G401 (cell line): ENCODE measurements around the gene TMEM198. TPM values are rescaled to one million over a fixed set of nuclear protein-coding genes. Genes with fewer than 3 reads are reported as not detected.

Source experiments
- DNase-seq: peaks from one replicate; pipeline ENCODE4 v3.0.0-alpha.2; 2015; ENCODE audit warnings: low spot score
- in situ Hi-C: cut with HindIII; loops from 2 replicates; pipeline ENCODE4 v1.10.0; 2016; ENCODE audit warnings: low sequenced_read_pairs, mixed read lengths
- total RNA-seq: library from RNA; depleted of rRNA; stranded (reverse); fragments of >200 nt; shearing (Covaris generic); gene quantifications from 2 replicates; pipeline ENCODE4 v1.2.3, GENCODE V29; 2014

TMEM198 gene
- total RNA-seq, 1 experiment from 2014 or later = 9.0 TPM

DNA sequence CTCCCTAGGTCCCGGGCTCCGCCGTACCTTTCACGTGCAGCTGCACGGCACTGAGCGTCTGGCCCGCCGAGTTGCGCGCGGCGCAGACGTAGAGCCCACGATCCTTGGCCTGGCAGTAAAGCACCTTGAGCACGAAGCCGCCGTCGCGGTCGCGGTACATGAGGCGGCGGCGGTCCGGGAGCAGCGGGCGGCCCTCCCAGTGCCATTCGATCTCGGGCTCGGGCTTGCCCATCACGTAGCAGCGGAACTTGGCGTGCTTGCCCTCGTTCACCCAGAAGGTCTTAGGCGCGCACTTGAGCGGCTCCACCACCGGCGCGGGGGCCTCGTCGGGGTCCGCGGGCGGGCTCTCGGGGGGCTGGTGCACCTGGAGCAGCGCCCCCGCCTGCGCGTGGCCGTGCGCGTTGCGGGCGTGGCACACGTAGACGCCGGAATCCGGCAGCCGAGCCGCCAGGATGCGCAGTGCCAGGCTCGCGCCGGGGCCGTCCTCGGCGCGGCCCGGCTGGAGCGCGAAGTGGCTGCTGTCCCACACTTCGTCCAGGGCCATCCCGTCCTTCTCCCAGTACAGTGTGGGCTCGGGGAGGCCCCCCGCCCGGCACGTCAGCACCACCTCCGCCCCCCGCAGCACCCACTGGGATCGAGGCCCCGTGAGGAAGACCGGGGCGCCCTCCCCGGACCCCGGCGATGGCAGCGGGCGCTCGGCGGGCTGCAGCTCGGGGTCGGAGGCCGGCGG is 26.5 kb downstream of the TMEM198 start:
- peak; percentile 46 for DNase-seq
- in situ Hi-C loops = no loop called here

DNA sequence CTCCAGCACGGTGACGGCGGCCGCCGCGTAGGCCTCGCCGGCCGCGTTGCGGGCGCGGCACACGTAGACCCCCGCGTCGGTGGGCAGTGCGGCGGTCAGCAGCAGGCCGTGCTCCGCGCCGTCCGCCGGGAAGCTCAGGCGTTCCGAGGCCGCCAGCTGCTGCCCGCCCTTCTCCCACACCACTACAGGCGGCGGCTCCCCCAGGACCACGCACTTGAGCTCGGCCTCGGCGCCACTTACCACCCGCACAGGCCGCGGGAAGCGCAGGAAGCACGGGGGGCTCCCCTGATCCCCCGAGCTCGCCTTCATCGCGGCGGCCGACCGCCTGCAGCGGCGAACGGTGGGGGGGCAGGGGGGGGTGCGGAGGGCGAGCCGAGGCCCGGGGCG is 27.1 kb downstream of the TMEM198 start:
- DNase-seq = peak; percentile 17
- in situ Hi-C loops = no loop called here

DNA sequence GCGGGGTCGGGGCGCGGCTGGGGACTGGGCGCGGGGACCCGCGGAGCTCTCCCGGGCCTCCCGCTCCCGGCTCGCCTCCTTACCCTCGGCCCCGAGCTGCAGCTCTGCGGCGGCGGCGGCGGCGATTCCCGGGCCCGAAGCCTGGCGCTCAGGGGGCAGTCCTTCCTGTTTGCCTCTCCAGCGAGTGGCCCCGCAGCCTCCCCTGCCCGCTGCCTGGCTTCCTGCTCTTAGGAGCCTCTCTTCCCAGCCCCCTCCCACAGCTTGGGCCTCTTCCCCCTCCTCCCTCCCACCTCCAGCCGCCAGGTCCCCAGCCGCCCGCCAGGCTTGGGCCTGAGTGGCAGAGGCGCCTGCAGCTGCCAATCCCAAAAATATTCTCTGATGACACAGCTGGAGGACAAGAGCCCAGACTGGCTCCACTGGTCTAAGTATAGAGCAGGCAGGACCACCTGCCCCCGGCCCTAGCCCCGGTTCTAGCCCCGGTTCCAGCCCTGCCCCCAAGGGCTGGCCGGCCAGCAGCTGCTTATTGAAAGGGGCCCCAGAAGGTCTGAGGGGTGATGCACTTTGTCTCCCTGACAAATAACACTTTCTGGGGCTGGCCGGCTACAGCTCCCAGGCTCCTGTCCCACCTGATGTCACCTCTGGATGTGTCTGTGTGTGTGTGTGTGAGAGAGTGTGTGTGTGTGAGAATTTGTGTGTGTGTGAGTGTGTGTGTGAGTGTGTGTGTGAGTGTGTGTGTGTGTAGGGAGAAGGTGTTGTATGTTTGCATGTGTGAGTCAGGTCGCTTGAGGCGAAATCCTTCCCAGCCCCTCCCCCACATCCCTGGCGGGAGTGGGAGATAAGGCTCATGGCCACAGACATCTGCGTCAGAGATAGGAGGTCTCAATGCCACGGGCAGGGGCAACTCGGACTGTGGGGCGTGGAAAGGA is 27.7 kb downstream of the TMEM198 start, which contains the start of gene OBSL1:
OBSL1 (minus strand) TSS at position 229 of the 926 bp plus-strand sequence. CDS start 307 bp downstream, outside the sequence.
- peak; percentile 69 for DNase-seq
- in situ Hi-C loops = no loop called here

DNA sequence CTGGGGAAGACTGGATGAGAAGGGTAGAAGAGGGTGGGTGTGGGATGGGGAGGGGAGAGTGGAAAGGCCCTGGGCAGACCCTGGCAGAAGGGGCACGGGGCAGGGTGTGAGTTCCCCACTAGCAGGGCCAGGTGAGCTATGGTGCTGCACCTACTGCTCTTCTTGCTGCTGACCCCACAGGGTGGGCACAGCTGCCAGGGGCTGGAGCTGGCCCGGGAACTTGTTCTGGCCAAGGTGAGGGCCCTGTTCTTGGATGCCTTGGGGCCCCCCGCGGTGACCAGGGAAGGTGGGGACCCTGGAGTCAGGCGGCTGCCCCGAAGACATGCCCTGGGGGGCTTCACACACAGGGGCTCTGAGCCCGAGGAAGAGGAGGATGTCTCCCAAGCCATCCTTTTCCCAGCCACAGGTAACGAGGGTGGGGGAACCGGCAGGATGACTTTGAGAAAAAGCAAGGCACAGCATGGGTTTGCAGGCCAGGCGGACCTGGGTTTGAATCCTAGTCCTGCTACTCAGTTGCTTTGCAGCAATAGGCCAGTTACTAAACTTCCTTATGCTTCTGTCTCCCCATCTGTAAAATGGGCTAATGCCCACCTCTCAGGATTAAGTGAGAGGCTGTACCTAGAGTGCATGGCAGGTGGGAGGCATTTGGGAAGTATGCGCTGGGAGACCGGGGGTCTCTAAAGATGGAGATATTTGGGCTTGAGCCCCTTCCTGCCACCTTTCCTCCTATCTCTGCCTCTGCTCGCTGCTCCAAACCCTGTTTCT is 28.6 kb downstream of the TMEM198 start, which contains the start of gene INHA:
INHA (plus strand) TSS at position 74 of the 765 bp plus-strand sequence; CDS start at position 139, 65 bp downstream.
- in situ Hi-C loops = no loop called here

DNA sequence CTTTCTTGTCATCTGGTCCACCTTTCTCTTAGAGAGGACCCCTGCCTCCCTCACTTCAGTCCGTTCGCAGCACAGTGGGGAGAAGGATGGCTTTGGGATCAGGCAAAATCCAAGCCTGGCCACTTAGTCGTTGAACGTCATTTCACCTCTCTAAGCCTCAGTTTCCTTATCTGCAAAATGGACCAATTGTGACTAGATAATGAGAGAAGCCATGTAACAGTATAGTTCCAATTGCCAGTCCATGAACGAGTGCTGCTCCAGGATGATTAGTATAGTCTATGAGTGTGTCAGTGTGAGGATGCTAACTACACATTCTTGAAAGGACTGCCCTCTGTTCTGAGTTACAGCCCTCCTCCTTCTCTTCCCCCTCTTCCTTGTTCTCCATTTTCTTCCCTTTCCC is 29.3 kb downstream of the TMEM198 start:
- DNase-seq = no peak
- in situ Hi-C loops = no loop called here

More for the DNA sequence above, 28.6 kb downstream of the TMEM198 start, which contains the start of gene INHA:
- no peak for DNase-seq

DNA sequence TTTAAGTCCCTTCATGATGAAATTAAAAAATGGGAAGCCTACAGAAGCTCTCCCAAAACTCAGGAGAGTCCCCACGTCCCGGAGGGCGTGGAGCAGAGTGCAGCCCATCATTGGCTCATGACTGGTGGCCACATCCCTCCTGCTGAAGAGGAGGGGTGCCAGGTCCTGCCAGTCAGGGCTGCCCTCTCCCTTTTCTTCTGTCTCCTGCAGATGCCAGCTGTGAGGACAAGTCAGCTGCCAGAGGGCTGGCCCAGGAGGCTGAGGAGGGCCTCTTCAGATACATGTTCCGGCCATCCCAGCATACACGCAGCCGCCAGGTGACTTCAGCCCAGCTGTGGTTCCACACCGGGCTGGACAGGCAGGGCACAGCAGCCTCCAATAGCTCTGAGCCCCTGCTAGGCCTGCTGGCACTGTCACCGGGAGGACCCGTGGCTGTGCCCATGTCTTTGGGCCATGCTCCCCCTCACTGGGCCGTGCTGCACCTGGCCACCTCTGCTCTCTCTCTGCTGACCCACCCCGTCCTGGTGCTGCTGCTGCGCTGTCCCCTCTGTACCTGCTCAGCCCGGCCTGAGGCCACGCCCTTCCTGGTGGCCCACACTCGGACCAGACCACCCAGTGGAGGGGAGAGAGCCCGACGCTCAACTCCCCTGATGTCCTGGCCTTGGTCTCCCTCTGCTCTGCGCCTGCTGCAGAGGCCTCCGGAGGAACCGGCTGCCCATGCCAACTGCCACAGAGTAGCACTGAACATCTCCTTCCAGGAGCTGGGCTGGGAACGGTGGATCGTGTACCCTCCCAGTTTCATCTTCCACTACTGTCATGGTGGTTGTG is 30.9 kb downstream of the TMEM198 start:
- in situ Hi-C loops = no loop called here
- no peak for DNase-seq

DNA sequence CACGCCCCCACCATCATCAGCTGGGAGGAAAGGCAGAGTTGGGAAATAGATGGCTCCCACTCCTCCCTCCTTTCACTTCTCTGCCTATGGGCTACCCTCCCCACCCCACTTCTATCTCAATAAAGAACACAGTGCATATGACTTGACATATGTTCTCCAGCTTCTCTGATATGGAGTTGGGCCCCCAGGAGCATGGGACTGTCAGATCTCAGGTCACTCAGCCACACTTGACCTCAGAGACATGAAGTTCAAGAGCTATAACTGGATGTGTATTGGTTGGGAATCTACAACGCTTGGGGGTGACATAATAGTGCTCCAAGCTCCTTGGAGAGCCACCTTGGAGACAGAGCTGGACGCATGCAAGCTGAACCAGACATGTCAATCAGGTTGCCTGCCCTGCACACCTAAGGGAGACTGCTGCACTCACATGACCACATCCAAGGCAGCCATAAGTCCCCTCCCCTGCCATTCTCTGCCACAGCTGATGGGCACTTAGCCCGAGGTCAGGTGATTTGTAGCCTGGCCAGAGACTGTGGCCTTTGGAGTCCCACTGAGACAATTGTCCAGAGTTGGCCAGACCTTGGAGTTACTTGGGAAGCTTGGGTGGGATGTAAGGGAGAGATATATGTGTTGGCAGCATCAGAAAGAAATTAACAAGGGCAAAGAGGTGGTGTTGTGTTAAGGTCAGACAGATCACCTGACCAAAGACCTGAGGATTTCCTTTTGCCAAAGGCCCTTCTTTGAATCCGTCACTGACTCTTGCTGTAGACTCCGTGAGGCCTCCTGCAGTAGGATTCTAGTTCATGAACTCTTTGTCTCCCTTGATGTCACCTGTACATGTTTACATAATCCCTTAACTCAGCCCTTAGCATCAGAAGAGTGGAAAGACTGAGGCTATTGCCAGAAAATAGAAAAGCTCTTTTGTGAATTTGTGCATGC is 32.0 kb downstream of the TMEM198 start:
- in situ Hi-C loops = no loop called here
- DNase-seq = no peak

DNA sequence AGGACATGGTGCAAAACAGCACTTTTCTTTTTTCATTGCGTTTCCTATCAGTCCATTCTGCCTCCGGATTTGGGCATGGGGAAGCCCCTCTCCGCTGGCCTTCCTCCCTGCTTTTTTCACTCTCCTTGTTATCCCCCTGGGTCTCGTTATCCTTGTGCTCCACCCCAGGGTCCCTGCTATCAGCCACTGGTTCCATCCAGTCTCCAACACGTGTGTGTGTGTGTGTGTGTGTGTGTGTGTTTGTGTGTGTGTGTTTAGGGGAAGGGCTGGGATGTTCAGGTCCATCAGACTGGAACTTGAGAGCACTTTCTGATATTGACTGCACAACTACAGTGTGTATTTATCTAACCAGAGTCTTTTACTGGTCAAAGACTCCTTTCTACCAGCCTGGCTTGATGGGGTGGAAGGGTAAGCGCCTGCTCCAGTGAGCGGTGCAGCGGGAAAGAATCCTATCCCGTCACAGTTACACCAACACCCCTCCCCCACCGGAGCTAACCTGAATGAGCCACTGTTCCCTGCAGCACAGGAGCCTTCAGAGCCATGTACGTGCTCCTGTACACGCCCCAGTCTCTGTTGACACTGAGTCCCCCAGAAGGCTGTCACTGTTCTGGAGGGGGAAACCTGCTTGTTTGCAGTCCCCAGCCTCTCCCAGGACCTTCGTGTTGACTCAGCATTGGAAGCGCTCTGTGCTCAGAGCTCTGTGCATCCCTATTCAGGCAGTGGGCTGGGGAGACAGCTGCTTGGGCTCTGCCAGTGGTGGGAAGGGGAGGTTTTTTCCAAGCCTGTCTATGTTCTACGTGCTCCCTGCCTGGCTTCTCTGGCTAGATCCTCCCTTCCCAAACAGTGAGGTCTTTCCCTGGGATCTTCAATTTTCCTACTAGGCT is 32.9 kb downstream of the TMEM198 start:
- in situ Hi-C loops = no loop called here
- no peak for DNase-seq

DNA sequence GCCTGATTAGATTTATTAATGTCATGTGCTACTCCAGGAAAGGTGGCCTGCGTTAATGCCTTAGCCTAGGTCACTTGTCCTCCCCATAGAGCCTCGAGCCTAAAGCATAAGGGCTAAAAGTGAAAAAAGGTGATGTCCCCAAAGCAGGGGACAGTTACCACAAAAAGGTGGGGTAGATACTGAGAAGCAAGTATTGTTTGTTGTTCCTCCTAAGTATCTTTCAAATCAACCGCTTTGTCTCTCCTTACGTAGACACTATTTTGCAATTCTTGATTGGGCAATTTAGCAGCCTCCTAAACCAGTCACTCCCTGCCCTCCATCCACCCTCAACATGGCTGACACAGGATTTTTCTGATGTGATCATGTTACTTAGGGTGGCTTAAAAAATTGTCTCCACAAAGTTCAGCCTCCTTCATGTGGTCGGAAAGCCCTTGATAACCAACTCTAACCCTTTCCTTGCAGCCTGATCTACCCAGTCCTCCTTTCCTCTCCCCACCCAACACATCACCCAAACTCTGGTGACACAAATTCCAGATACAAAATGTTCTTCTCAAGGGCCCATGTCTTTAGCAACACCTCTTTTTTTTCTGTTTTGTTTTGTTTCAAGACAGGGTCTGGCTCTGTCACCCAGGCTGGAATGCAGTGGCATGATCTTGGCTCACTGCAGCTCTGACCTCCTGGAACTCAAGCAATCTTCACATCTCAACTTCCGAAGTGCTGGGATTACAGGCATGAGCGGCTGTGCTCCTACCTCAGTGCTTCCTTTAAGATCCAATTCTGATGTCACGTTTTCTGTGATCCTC is 35.2 kb downstream of the TMEM198 start:
- DNase-seq = no peak
- in situ Hi-C loops = no loop called here

DNA sequence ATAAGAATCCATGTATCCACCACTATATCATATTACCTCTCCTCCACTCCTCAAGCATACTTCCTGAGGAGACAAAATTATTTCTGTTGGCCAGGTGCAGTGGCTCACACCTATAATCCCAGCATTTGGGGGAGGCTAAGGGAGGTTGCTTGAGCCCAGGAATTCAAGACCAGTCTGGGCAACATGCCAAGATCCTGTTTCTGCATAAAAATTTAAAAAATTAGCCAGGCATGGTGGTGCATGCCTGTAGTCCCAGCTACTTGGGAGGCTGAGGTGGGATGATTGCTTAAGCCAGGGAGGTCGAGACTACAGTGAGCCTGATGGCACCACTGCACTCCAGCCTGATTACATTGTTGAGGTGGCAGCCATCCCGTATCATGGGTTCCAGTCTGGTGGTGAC is 37.5 kb downstream of the TMEM198 start:
- DNase-seq = no peak
- in situ Hi-C loops = no loop called here

DNA sequence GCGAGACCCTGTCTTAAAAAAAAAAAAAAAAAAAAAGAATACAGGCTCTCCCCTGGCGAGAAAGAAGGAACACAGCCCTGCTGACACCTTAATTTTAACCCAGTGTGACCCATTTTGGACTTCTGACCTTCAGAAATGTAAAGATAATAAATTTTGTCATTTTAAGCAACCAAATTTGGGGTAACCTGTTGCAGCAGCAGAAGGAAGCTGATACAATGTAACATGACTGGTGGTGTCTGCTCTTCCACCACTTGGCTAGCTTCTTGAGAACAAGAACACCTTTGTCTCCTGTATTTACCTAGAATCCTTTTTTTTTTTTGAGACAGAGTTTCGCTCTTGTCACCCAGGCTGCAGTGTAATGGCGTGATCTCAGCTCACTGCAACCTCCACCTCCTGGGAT is 47.3 kb downstream of the TMEM198 start:
- in situ Hi-C loops = no loop called here
- DNase-seq = no peak

DNA sequence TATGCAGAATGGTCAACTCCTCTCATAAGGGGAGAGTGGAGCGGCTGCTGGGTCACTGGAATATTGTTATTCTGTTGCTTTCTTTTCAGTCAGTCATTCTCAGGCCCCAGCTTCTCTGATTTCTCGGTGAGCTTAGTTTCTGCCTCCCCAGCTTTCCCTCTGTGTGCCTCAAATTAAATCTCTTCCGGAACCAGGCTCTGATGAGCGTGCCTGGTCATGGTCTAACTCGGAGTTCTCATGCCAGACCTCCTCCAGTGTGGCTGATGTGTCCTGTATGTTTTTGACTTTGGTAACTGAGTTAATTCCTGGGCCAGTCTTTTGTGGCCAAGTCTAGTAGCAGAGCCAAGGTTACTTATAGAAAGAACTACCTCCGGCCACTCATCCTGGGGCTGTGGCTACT is 48.9 kb downstream of the TMEM198 start:
- no peak for DNase-seq
- in situ Hi-C loops = no loop called here

DNA sequence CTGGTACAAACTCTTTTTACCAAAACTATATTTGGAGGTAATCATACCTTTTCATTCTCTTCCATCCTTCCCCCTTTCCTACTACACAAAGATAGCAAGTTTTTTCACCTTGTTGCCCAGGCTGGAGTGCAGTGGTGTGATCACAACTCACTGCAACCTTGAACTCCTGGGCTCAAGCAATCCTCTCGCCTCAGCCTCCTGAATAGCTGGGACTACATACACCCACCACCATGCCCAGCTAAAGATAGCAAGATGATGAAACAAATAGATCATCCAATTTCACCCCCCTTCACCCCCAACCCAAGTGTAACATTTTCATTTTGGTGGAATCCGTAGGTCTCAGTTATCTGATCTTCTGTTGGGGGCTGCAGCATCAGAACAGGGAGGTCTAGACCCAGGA is 49.3 kb downstream of the TMEM198 start:
- DNase-seq = no peak
- in situ Hi-C loops = no loop called here

DNA sequence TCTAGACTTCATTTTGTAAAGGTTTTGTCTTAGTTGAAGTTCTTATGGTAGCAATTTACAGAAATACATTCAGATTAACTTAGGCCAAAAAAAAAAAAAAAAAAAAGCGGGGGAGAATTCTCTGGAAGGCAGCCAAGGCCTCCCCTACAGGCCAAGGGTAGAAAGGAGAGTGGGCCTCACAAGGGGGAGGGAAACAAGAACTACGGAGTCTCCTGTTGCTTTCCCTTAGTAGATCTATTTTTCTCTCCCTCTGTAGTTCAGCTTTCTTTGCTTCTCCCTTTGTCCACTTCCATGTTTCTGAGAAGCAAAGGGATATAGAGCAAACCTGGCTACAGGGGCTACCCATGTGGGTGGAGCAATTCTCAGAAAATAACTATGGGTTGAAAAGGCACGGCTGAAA is 51.4 kb downstream of the TMEM198 start:
- DNase-seq = no peak
- in situ Hi-C loops = no loop called here

DNA sequence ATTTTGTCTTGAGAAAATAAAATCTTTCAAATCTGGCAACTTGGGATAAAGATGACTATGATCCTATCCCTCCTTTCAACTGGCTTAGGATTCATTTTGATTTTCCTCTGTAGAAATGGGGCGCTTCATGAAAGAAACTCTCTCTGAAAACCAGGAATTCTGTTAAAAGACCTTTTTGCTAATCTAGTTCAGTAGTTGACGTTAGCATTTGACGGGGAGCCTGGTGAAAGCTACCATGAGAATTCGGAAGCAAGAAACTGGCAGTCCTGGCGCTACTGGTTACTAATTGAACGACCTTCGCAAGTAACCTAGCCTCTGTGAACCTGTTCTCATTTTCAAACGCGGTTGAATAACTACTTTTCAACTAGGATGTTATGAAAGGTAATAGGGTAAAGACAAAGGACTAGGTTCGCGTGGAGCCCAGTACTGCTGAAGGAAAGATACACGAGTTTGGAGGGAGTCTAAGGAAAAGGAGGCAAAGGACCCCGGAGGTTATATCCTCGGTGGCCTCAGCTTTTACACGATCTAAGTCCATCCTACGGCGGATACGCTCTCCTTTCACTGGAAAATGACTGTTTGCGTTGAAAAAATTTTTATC is 53.2 kb downstream of the TMEM198 start:
- in situ Hi-C loops = no loop called here
- DNase-seq = no peak
